Vagina (tissue), 2 donors: ENCODE data around the gene PDE1C.

Experiments
- CTCF ChIP-seq, 3 experiments: fragments of 450-650 bp in 2 of 3; fragments of 200-600 bp in 1 of 3; sonication (generic) in 1 of 3; IDR thresholded peaks; one replicate each; pipeline ENCODE4 v1.5.1; 2017 to 2019; ENCODE audit warnings: antibody characterized with exemption in 3 of 3, mild to moderate bottlenecking in 2 of 3, moderate library complexity in 2 of 3
- POLR2A ChIP-seq, 2 donors: fragments of 450-650 bp; IDR thresholded peaks; one replicate each; pipeline ENCODE4 v1.6.1; 2017; ENCODE audit warnings: antibody characterized with exemption in 2 of 2, mild to moderate bottlenecking in 2 of 2, moderate library complexity in 2 of 2

GRCh38 chr7:31772211-31772610 lies 298.0 kb downstream of the PDE1C start:
- TF ChIP-seq CTCF (IDR thresholded peaks at IDR 0.05) (no peak), POLR2A (IDR thresholded peaks at IDR 0.05) (no peak)
